HG03159 (cell line): ENCODE data around the gene ZDHHC21.

Experiments used
- ATAC-seq: cut with Tn5 transposase; IDR thresholded peaks from one replicate; pipeline ENCODE4 v1.9.1; 2021; ENCODE audit warnings: mild to moderate bottlenecking, moderate library complexity; ENCODE audit not compliant: unreplicated experiment

ZDHHC21 gene

GRCh38 chr9:14618836-14619420, 74.3 kb downstream of the ZDHHC21 start:
- no peak for ATAC-seq

GRCh38 chr9:14616188-14616982, 76.8 kb downstream of the ZDHHC21 start:
- peak; percentile 92 for ATAC-seq

GRCh38 chr9:14608540-14608939, 84.7 kb downstream of the ZDHHC21 start:
- no peak for ATAC-seq

- ATAC-seq: no peak
Observed at GRCh38 chr9:14597171-14597799, 95.9 kb downstream of the ZDHHC21 start.

- ATAC-seq: no peak
Observed at GRCh38 chr9:14593406-14593805, 99.8 kb downstream of the ZDHHC21 start.

GRCh38 chr9:14591411-14591810, 101.8 kb downstream of the ZDHHC21 start:
- no peak for ATAC-seq

GRCh38 chr9:14585730-14586473, 107.3 kb downstream of the ZDHHC21 start:
- ATAC-seq: peak; percentile 100

- ATAC-seq: no peak
Observed at GRCh38 chr9:14584571-14584970, 108.7 kb downstream of the ZDHHC21 start.

- no peak for ATAC-seq
Observed at GRCh38 chr9:14578030-14578429, 115.2 kb downstream of the ZDHHC21 start.

GRCh38 chr9:14574173-14574572, 119.1 kb downstream of the ZDHHC21 start:
- no peak for ATAC-seq

- ATAC-seq: no peak
Observed at GRCh38 chr9:14573319-14573718, 119.9 kb downstream of the ZDHHC21 start.

GRCh38 chr9:14565352-14566016, 127.7 kb downstream of the ZDHHC21 start:
- ATAC-seq: no peak

- ATAC-seq: no peak
Observed at GRCh38 chr9:14563902-14564624, 129.2 kb downstream of the ZDHHC21 start.

- no peak for ATAC-seq
Observed at GRCh38 chr9:14561929-14562405, 131.3 kb downstream of the ZDHHC21 start.
